ENCODE measurements around the gene CHPT1.

Gene CHPT1

DNA sequence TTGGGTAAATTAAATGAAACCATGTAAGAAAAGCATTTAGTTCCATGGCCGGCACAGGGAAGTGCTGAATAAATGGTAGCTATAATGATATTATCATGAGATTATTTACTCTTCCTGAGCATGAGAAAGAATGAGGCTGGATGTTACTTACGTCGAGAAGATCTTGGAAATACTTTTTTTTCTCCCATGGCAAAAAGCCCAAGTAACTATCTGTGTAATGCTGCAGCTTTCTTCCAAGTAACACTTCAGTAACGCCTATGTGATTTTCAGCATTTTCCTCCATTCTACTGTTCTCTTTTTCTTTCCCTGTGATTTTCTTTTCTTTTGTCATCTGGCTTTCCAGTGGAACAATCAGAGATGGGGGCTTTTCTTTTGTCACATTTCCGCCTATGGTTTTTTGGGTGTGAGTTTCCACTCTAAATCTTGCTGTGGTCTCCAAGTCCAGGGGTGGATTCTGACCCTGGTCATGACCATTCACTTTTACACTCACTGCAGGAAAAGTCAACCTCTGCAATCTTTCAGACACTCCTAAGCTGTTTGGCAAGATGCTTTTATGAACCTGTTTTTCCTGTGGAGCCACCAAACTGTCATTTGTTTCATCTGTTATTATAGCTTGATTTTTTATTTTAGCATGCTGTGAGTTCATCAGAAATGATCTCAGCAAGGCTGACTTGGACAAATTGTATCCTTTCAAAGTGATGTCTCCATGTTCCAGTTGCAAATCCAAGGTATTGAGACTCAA lies 66.8 kb downstream of the CHPT1 start:
- ATAC-seq (replicated peaks): no peak
- peaks cover 41% of the 10 kb centered on the region for H3K36me3 Mint-ChIP-seq (ENCODE audit: insufficient read depth)
- H3K4me1 Mint-ChIP-seq (ENCODE audit: low read depth in 2 of 2): peaks cover 0 to 8% of the 10 kb centered on the region in 2 donors
- H3K4me3 Mint-ChIP-seq: no peak overlapping the region
- peak overlapping the region in 1 of 2 donors; percentile 85 for H3K27ac Mint-ChIP-seq
- no peaks in the 10 kb centered on the region for H3K27me3 Mint-ChIP-seq
- no peak for DNase-seq
- H3K9me3 Mint-ChIP-seq: no peaks in the 10 kb centered on the region

GRCh38 chr12:101767537-101767936 lies 70.1 kb downstream of the CHPT1 start:
- H3K27me3 Mint-ChIP-seq: no peaks in the 10 kb centered on the region

GRCh38 chr12:101768781-101769180 lies 71.3 kb downstream of the CHPT1 start:
- Mint-ChIP-seq H3K4me1 (ENCODE audit: low read depth in 2 of 2) (peaks cover 2 to 3% of the 10 kb centered on the region in 2 donors), H3K4me3 (no peak overlapping the region), H3K27me3 (no peaks in the 10 kb centered on the region), H3K27ac (no peak overlapping the region), H3K9me3 (no peaks in the 10 kb centered on the region), H3K36me3 (ENCODE audit: insufficient read depth) (peaks cover 38% of the 10 kb centered on the region)
- ATAC-seq (replicated peaks) (no peak), DNase-seq (no peak)

More at GRCh38 chr12:101767537-101767936, 70.1 kb downstream of the CHPT1 start:
- Mint-ChIP-seq H3K27ac (peak overlapping the region in 1 of 2 donors; percentile 8), H3K9me3 (no peaks in the 10 kb centered on the region), H3K4me3 (no peak overlapping the region), H3K36me3 (ENCODE audit: insufficient read depth) (peaks cover 37% of the 10 kb centered on the region), H3K4me1 (ENCODE audit: low read depth in 2 of 2) (peaks cover 0 to 8% of the 10 kb centered on the region in 2 donors)
- DNase-seq (no peak), ATAC-seq (replicated peaks) (no peak)

- Mint-ChIP-seq H3K27me3 (no peaks in the 10 kb centered on the region), H3K27ac (no peak overlapping the region), H3K4me1 (ENCODE audit: low read depth in 2 of 2) (peaks cover 2 to 4% of the 10 kb centered on the region in 2 donors), H3K9me3 (no peaks in the 10 kb centered on the region), H3K4me3 (no peak overlapping the region), H3K36me3 (ENCODE audit: insufficient read depth) (peaks cover 38% of the 10 kb centered on the region)
- no peak for DNase-seq
- no peak for ATAC-seq (replicated peaks)
Observed at GRCh38 chr12:101769865-101770264, 72.4 kb downstream of the CHPT1 start.

DNA sequence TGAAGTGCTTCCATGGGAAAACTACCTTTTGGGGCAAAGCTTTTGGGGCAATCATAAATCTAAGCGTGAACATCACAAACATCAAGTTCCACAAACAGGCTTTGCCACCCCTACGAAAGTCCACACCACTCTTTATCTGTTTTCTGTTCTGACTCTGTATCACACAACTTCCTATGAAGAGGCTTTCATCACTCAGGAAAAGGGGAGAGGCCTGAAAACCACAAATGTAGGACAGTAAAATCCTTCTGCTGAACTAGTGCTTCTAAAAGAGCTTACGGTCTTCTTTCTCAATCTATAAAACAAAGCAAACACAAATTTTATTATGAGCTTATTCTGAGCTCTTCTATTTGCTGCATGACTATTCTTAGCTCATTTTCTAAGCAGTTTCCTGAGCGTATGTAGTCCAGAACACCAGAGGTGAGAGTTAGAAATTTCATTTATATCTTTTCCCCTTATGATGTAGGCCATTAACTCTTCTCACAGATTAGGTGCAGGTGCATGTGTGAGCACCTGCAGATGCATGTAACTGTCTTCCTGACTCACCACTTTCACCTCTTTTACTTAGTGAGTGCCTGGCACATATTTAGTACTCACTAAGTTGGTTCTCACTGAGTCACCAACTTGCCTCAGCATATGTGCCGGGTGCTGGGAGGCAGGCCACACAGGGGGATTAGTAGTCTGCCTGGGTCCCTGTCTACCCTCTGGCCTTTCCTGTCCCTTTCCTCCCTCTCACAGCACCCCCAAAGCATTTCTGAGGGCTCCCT lies 74.8 kb downstream of the CHPT1 start:
- H3K27ac Mint-ChIP-seq: no peak overlapping the region
- H3K9me3 Mint-ChIP-seq: no peaks in the 10 kb centered on the region
- no peak for ATAC-seq (replicated peaks)
- no peak for DNase-seq
- H3K4me1 Mint-ChIP-seq (ENCODE audit: low read depth in 2 of 2): peaks cover 2 to 4% of the 10 kb centered on the region in 2 donors
- no peak overlapping the region for H3K4me3 Mint-ChIP-seq
- no peaks in the 10 kb centered on the region for H3K27me3 Mint-ChIP-seq
- peaks cover 22% of the 10 kb centered on the region for H3K36me3 Mint-ChIP-seq (ENCODE audit: insufficient read depth)

DNA sequence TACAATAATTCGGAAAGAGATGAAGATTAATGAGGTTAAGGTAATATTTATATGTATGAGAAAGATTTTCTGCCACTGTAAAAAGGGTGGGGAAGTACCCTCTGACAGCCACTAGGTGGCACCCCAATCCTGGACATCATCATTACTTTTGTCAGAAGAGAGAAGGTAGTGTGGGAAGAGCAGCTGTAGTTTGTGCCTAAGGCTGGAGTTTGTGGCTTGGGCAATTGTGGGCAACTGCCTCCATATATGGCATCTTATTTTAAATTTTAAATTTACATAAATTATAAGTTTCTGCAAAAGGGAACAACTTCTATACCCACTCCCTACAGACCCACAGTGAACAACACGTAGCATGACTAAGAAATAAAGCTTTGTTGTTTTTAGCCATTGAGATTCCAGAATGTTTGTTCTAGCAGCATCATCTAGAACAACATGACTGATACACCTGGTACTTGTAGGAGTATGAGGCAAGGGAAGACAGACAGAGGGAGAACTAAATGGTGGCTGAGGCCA lies 76.3 kb downstream of the CHPT1 start:
- Mint-ChIP-seq H3K27ac (peak overlapping the region in 1 of 2 donors; percentile 69), H3K4me3 (no peak overlapping the region)
- peak; percentile 96 for ATAC-seq (replicated peaks)

DNA sequence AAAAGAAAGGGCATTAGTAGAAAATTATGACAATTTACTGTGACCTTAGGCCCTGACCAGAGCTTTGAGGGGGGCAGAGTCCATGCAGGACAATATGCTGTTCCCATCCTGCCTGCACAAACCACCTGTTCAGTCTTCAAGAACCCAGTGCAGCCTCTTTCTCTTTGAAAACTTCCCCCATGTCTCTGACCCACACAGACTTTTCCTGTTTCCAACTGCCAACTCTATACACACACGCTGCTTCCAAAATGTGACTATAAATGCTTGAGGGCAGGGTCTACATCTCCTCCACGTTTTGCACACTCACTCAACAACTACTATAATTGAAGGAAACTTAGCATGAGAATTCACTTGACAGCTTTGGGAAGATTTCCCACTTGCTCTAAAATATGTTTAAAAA lies 78.4 kb downstream of the CHPT1 start:
- peaks cover 2 to 5% of the 10 kb centered on the region in 2 donors for H3K4me1 Mint-ChIP-seq (ENCODE audit: low read depth in 2 of 2)
- no peaks in the 10 kb centered on the region for H3K27me3 Mint-ChIP-seq
- ATAC-seq (replicated peaks) (no peak), DNase-seq (no peak)
- peak overlapping the region in 1 of 2 donors; percentile 68 for H3K27ac Mint-ChIP-seq
- no peak overlapping the region for H3K4me3 Mint-ChIP-seq
- H3K36me3 Mint-ChIP-seq (ENCODE audit: insufficient read depth): peaks cover 26% of the 10 kb centered on the region
- no peaks in the 10 kb centered on the region for H3K9me3 Mint-ChIP-seq

More for the DNA sequence above, 76.3 kb downstream of the CHPT1 start:
- Mint-ChIP-seq H3K4me1 (ENCODE audit: low read depth in 2 of 2) (peaks cover 2 to 4% of the 10 kb centered on the region in 2 donors), H3K36me3 (ENCODE audit: insufficient read depth) (peaks cover 29% of the 10 kb centered on the region), H3K9me3 (no peaks in the 10 kb centered on the region), H3K27me3 (no peaks in the 10 kb centered on the region)
- peak; percentile 61 to 69 (median 67) for DNase-seq

DNA sequence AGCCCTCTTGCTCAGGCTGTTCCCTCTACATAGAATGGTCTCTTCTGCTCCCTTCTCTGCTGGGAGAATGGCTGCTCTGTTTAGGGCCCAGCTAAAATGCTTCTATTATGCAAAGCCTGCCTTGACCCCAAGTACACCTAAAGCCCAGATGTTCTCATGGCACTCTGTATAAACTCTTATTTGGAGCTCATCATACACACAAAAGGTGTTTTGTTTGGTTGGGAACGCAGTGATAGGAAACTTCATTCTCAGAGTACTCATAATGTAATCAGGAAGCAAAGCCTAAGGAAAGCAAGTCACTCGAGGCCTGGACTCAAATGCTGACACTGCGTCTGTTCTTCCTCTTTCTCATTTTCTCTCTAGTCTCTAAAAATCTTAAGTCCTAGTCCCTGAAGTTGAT lies 80.0 kb downstream of the CHPT1 start:
- H3K36me3 Mint-ChIP-seq (ENCODE audit: insufficient read depth): peaks cover 27% of the 10 kb centered on the region
- DNase-seq (no peak), ATAC-seq (replicated peaks) (no peak)
- H3K27ac Mint-ChIP-seq: peak overlapping the region; percentile 30 to 52
- H3K27me3 Mint-ChIP-seq: no peaks in the 10 kb centered on the region
- peaks cover 6 to 11% of the 10 kb centered on the region in 2 donors for H3K4me1 Mint-ChIP-seq (ENCODE audit: low read depth in 2 of 2)
- H3K9me3 Mint-ChIP-seq: no peaks in the 10 kb centered on the region
- H3K4me3 Mint-ChIP-seq: no peak overlapping the region

- DNase-seq (no peak), ATAC-seq (replicated peaks) (no peak)
- Mint-ChIP-seq H3K27me3 (no peaks in the 10 kb centered on the region), H3K36me3 (ENCODE audit: insufficient read depth) (peaks cover 25% of the 10 kb centered on the region), H3K4me3 (no peak overlapping the region), H3K9me3 (no peaks in the 10 kb centered on the region), H3K4me1 (ENCODE audit: low read depth in 2 of 2) (peaks cover 11 to 16% of the 10 kb centered on the region in 2 donors), H3K27ac (peak overlapping the region in 1 of 2 donors; percentile 52)
Observed at GRCh38 chr12:101777978-101778377, 80.5 kb downstream of the CHPT1 start.
